ENCODE data around the gene OR6C76.

DNA sequence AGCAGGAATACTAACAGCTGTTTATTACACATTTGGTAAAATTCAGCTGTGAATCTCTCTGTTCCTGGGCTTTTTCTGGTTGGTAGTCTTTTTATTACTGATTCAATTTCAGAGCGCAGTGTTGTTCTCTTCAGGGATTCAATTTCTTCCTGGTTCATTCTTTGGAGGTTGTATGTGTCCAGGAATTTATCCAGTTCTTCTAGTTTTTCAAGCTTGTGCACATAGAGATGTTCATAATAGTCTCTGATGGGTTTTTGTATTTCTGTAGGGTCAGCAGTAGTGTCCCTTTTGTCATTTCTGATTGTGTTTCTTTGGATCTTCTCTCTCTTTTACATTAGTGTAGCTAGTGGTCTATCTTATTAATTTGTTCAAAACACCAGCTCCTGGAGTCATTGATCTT, 9.1 kb upstream of the OR6C76 start:
- TF ChIP-seq CTCF (conservative IDR thresholded peaks at IDR 0.05; ENCODE audit: low read depth, low read length) (no peak), EZH2 (IDR thresholded peaks at IDR 0.05; ENCODE audit: low read length, unreplicated experiment) (no peak), EZH2phosphoT487 (IDR thresholded peaks at IDR 0.05; ENCODE audit: borderline replicate concordance, low read length) (no peak)
